Measurements from ENCODE around the gene S1PR2.
"Not testable (repeated sequence)": the region's sequence is repeated elsewhere in the genome, so short reads cannot be mapped to it uniquely, and the experiment has no call there.

Gene S1PR2

DNA sequence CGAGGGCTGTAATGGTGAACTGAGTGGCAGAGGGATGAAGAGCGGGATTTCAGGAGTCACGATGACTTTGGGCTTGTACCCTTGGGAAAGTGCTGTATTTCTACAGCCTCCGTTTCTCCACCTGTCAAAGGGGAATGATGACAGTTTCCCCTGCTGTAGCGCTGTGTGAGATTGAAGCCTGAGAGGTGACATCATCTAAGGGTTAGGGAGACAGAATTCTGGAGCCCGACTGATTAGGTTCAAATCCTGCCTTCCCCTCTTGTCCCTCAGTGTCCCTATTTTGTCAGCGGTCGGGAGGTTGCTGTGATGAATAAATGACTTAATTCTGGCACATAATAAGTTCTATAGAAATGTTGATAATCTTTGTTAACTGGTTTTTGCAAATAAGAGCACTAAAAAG lies 21.6 kb upstream of the S1PR2 start:
- no peak for FAIRE-seq

DNA sequence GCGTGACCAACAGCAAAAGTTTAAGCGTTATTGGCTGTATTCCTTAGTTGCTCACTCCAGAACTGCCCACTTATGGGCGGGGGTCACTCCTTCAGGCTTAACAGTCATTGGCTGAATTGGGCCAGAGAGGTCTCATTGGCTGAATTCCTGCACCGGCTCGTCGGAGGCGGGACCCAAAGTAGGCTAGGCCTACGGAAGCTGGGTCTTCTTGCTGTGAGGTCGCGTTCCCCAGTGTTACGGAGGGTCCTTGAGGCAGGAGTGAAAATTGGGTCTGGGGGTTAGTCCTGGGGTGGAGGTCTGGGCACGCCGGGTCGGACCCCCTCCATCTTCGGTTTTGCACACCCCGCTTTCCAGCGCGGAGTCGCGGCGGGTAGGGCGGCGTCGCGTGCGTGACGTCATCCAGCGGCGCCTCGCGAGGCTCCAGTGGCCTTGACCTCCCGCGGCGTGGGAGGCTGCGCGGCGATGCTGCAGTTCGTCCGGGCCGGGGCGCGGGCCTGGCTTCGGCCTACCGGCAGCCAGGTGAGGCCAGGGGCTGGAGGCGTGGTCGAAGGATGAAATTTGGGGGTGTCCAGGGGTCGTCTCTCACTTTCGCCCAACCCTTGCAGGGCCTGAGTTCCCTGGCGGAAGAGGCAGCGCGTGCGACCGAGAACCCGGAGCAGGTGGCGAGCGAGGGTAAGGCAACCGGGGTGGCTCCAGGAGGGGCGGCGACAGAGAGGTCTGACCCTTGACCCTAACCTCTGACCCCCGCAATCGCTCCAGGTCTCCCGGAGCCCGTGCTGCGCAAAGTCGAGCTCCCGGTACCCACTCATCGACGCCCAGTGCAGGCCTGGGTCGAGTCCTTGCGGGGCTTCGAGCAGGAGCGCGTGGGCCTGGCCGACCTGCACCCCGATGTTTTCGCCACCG lies 20.9 kb upstream of the S1PR2 start, which contains the start of gene MRPL4:
TSS of gene MRPL4 (plus strand) at position 423 of the 903 bp plus-strand sequence. CDS start at position 463, 40 bp downstream.
- peak; percentile 94 for FAIRE-seq

DNA sequence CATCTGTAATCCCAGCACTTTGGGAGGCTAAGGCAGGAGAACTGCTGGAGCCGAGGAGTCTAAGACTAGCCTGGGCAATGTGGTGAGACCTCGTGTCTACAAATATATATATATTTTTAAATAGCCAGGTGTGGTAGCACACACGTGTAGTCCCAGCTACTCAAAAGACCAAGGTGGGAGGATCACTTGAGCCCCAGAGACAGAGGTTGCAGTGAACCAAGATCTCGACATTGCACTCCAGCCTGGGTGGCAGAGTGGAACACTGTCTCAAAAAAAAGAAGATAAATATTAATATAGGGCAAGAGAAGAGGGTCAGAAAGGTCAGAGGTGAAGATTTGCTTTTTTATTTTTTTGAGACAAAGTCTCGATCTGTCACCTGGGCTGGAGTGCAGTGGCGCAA lies 15.4 kb upstream of the S1PR2 start:
- FAIRE-seq = no peak

DNA sequence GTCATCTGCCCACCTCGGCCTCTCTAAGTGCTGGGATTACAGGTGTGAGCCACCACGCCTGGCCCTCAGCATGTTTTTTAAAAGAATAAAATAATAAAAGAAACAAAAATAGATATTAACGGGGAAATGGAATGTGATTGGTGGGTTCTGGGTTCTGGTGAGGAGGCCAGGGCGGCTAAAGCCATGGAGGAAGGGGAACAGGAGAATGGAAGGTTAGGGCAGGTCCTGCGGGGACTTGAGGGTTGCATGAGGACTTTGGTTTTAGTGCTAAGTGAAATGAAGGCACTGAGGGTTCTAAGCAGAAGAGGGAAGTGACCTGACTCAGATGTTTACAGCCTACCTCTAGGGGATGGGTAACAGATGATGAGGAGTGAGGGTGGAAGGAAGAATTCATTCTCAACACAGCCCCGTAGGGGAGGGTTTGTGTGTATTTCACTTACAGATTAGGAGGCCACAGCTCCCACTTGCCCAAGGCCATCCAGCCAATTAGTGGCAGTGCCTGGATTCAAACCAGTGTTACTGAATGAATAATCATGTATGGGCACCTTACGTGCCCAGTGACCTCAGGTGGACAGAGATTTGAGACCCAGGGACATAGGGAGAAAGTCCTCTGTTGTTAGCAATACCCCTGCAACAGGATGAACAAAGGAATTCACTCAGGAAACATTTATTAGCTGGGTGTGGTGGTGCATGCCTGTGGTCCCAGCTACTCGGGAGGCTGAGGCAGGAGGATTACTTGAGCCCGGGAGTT lies 14.2 kb upstream of the S1PR2 start:
- no peak for FAIRE-seq

DNA sequence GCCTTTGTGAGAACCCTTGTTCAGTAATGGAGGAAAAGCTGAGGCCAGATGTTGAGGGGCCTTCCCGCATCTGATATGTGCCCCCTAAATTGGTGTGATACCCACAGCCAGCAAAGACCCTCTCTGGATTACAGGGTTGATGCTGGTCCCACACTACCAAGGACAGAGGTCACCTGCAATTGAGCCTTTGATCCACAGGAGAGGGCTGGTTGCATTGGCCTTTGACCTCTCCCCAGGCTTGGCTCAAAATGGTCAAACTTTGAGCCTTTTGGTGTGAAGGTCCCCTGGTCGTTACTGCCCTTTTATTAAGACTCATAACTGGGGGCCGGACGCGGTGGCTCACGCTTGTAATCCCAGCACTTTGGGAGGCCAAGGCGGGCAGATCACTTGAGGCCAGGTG lies 12.5 kb upstream of the S1PR2 start:
- no peak for FAIRE-seq

DNA sequence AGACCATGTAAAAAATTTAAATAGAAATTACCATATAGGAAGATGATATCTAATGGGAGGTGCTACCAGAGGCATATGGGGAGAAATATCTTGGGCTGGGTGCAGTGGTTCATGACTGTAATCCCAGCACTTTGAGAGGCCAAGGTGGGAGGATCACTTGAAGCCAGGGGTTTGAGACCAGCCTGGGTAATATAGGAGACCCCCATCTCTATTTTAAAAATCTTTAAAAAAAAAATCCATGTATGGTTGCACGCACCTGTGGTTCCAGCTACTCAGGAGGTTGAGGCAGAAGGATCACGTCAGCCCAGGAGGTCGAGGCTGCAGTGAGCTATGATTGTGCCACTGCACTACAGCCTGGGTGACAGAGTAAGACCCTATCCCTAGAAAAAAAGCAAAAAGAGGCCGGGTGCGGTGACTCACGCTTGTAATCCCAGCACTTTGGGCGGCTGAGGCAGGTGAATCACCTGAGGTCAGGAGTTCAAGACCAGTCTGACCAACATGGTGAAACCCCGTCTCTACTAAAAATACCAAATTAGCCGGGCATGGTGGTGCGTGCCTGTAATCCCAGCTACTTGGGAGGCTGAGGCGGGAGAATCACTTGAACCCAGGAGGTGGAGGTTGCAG lies 10.8 kb upstream of the S1PR2 start:
- FAIRE-seq = not testable (repeated sequence)

DNA sequence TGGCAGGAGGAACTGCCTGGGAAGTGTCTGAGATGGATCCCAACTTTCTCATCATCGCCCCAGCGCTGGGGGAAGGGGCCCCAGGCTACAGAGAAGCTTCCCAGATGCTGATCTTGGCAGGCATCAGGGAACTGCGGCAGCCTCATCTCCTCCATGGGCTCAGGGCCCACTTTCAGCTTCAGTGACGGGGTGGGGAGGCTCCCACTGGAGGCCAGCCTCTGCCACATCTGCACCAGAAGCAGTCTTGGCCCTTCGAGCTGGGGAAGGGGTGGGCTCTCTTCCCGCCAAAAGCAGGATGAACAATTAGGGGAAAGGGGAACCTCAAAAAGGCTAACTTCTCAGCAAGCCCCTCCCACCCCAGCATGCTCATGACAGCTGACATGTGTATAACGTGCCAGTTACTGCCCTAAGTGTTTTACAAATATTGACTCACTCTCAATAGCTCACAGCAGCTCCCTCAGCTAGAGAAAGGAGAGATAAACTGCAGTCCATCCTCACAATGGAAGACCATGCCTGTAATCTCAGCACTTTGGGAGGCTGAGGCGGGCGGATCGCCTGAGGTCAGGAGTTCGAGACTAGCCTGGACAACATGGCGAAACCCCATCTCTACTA lies 7.1 kb upstream of the S1PR2 start:
- no peak for FAIRE-seq

DNA sequence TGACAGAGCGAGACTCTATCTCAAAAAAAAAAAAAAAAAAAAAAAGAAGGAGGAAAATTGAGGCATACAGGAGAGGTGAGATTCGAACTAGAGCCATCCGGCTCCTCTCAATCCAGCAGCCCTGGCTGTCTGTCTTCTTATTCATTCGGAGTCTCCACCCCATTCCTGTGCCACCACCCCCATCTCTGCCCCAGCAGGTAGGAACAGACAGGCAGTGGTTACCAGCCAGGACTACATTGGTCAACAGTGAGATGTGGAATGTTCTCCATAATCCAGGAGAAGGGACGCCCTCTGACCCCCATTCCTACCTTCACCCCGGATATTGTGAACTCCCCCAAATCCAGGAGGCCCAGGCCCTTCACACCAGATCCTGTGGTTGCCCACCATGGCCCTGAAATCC lies 6.6 kb upstream of the S1PR2 start:
- no peak for FAIRE-seq

DNA sequence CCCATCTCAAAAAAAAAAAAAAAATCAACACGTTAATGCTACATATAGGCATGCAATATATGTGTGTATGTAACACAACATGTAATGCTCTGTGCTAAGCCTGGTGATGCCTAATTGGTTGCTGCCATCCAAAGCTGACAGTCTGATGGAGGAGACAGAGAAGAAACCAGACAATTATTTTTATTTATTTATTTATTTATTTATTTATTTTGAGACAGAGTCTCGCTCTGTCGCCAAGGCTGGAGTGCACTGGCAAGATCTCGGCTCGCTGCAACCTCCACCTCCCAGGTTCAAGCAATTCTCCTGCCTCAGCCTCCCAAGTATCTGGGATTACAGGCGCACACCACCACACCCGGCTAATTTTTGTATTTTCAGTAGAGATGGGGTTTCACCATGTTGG lies 4.3 kb upstream of the S1PR2 start:
- not testable (repeated sequence) for FAIRE-seq

DNA sequence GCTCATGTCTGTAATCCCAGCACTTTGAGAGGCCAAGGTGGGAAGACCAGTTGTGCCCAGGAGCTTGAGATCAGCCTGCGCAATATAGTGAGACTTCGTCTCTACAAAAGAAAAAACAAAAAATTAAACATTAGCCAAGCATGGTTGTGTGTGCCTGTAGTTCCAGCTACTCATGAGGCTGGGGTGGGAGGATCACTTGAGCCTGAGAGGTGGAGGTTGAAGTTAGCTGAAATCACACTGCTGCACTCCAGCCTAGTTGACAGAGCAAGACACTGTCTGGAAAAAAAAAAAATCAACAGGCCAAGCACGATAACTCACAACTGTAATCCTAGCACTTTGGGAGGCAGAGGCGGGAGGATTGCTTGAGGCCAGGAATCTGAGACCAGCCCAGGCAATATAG lies 3.9 kb upstream of the S1PR2 start:
- no peak for FAIRE-seq

DNA sequence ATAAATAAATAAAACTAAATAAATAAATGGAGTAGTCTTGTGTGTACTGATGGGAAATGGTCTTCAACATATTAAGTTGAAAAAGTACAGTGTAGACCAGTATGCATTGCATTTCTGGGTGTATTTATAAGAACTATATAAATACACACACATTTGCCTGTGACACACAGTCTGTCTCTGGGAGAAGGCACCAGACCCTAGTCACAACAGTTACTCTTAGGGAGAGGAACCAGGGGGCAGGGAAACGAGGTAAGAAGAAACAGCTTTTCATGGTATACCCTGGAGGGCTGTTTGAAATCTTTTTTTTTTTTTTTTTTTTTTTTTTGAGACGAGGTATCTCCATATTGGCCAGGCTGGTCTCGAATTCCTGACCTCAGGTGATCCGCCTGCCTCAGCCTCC lies 2.8 kb upstream of the S1PR2 start:
- FAIRE-seq = no peak

DNA sequence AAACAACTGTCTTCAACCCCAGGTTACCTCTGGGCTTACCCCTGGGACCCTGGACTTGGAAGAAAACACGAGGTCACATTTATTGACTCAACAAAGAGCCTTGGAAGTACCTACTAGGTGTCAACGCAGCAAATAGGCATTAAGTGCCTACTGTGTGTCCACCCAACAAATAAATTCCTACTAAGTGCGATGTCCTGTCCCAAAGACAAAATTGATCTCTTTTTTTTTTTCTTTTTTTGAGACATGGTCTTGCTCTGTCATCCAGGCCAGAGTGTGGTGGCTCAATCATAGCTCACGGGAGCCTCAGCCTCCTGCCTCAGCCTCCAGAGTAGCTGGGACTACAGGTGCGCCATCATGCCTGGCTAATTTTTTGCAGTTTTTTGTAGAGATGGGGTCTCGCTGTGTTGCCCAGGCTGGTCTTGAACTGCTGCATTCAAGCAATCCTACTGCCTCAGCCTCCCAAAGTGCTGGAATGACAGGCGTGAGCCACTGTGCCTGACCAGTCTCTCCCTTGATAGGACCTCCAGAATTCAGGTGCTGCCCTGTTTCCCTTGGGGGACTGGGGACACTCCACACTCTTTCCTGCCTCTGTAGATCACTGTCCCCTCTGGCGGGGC lies 589 bp upstream of the S1PR2 start:
- no peak for FAIRE-seq

DNA sequence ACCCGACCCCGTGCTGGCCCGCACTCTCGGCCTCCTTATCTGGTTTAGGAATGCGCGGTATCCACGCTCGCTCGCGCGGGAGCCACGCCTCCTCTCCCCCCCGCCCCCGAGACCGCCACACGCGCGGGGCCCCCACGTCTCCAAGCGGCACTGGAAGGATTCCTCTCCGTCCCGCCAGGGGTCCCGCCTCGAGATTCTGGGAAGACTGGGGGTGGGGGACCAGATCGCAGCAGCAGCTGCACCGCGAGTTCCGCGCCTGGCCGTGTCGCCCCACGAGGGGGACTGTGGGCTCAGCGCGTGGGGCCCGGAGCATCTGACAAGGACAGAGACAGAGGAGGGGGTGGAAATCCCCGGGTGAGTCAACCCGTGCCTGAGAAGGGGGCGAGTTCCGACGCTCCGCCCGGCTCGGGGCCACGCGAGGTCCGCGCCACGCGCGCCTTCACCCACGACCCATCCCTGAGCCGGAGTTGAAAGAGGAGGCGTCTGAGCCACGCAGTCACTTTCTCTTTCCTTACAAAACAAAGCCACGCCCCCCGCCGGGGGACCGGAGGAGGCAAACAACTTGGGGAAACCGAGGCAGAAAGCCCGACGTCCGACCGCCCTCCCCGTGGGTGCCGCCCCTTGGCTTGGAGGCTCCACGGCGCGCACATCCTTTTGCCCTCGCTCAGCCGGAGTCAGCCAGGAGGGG lies 814 bp downstream of the S1PR2 start:
- FAIRE-seq = no peak

DNA sequence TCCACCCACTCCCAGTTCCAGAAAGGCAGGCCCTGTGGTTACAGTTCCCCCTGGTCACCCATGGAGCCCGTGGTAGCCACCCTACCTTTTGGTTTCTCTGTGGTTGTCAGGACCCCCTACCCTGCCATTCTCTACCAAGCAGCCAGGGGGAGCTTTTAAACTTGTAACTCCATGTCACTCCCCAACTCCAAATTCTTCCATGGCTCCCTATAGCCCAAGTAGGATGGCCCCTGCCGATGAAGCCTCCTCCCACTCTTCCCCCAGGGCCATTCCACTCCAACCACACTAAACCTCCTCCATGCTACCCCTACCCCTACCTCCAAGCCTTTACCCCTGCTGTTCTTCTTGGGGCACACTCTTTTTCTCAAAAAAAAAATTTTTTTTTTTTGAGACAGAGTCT lies 2.2 kb downstream of the S1PR2 start:
- FAIRE-seq = no peak

DNA sequence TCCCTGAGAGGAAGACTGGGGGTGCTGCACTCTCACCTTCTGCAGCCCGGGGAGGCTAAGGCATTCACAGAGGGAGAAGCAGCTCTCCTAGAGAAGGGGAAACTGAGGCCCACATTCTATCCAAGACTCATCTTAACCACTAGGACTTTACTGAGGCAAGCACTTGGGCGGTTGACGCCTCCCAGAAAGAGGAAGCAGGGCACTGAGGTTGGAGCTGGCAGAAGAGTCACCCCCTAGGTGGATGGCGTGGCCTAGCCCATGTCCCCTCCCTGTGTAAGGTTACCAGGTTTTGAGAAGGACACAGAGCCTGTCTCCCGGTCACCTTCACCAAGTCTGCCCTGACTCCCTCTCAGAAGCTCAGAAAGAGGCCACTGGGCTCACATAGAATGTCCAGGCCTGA lies 2.7 kb downstream of the S1PR2 start:
- no peak for FAIRE-seq

DNA sequence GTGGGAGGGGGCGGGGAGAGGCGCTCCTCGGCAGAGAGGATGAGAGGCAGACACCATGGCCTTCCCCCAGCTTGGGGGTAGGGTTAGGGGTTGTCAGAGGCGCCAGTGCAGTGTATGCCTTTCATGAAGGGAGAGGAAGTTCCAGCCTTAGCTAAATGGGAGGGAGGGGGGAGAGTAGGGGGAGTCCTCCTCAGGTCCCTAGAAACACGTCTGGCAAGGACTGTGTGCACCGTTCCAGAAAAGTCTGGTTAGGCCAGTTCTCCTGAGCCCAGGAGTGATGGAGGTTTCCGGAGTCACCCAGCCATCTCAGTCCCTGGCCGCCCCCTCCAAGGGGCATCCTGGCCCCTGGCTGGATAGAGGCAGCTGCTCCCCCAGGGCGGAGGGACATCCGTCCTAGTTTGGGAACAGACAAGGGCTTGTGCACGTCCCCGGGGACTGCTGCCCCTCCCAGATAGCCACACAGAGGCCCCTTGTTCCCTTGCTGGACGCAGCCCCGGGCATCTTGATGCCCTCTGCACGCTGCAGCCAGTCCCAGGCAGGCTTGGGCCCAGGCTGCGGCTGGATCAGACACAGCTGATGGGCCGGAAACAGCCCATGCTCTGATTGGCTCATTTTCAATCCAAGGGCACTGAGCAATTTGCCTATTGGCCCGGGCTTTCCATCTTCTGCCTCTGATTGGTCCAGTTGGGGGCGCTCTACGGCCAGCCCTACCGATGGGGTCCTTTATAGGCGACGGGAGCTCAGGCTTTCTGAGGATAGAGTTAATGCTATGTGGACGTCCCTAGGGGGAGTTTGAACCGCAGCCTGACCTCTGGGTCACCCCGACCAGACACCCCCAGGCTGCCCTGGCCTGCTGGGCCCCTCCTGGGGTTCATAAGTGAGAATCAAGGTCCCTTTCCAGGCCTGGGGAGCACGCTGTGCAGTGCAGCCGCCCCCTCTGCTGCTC lies 3.8 kb downstream of the S1PR2 start:
- no peak for FAIRE-seq

DNA sequence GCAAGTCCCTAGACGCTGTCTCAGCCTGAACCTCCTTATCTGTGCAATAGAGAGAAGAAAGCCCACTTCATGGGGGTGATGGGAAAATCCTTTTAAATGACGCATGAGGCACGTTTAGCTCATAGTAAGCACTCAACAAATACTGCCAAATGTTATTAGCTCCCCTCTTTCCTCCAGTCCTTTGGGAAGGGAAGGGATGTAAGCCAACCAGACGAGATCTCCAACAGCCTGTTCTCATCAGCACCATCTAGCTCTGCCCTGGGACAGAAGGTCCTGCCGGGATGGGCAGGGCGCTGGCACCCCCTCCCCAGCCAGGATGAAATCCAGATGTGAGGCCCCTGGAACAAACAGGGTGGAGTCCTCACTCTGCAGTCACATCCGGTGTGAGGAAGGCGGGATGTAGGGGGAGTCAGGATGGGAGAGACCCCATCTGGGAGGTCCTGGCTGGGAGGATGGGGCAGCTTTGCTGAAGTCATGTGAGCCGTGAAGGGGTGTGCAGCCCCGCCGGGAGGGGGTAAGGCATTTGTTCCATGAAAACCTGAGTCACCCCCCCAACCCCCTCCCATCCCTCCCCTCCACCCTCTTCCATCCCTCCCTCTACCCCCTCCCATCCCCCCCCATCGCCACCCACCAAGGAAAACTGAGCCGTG lies 4.6 kb downstream of the S1PR2 start:
- FAIRE-seq = no peak

DNA sequence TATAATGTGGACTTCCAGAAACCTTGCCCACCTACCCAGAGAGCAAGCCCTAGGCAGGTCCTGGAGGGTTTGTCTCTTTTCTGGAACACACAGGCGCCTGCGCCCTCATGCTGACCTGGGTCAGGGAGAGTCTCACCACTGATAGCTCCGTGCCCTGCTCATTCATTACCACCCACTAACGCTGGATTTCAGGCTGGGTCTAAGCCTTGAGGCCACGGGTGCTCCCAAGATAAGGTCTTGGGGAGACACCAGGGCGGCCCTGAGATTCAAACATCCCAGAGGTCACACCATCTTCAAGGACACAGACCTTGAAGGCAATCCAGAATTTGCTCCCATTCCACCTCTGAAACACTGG lies 5.1 kb downstream of the S1PR2 start:
- FAIRE-seq = no peak

DNA sequence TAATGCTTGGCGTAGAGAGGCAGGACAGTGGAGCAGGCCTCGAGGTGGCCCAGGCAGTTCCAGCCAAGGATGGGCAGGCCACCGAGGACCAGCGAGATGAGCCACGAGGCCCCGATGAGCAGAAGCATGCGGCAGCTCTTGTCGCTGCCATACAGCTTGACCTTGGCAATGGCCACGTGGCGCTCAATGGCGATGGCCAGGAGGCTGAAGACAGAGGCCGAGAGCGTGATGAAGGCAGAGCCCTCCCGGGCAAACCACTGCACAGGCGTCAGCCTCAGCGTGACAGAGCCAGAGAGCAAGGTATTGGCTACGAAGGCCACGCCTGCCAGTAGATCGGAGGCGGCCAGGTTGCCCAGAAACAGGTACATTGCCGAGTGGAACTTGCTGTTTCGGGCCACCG lies 6.8 kb downstream of the S1PR2 start:
- no peak for FAIRE-seq

DNA sequence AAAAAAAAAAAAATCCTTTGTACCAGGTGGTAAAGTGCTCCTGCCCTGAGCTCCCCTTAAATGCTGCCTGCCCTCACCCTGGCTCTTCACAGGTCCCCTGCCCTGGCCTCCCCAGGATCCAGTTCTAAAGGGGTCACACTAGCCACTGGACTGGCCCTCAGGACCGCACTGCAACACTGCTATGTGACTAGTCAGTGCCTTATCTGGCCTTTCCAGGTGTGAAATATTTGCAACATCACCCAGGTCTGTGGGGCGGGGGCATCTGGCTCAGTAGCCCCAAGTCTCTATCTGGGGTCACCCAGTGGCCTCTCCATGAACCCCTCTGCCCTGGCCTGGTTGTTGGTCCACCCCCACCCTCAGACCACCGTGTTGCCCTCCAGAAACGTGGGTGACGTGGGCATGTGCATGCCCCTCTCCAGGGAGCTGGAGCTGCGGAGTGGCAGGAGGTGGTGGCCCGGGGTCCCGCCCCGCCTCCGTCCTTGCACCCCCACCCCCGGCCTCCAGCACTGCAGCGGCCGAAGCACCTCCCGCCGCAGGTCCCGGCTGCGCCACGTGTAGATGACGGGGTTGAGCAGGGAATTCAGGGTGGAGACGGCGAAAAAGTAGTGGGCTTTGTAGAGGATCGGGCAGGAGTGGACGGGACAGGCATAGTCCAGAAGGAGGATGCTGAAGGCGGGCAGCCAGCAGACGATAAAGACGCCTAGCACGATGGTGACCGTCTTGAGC lies 7.5 kb downstream of the S1PR2 start:
- FAIRE-seq = no peak
